HG03520 (cell line): ENCODE measurements around the gene KNDC1.
"Not testable (repeated sequence)": the region's sequence is repeated elsewhere in the genome, so short reads cannot be mapped to it uniquely, and the experiment has no call there.

Experiments used
- ATAC-seq: cut with Tn5 transposase; IDR thresholded peaks from one replicate; pipeline ENCODE4 v1.9.1; 2021; ENCODE audit warnings: mild to moderate bottlenecking, moderate library complexity; ENCODE audit not compliant: unreplicated experiment

Gene KNDC1

GRCh38 chr10:133217800-133218589 is 58.0 kb downstream of the KNDC1 start:
- ATAC-seq, result no peak

- no peak for ATAC-seq
Measured at GRCh38 chr10:133218891-133219290, 58.9 kb downstream of the KNDC1 start.

GRCh38 chr10:133219782-133220181 is 59.8 kb downstream of the KNDC1 start:
- ATAC-seq, result no peak

- no peak for ATAC-seq
Measured at GRCh38 chr10:133221331-133221730, 61.3 kb downstream of the KNDC1 start.

GRCh38 chr10:133221756-133222155 is 61.7 kb downstream of the KNDC1 start:
- not testable (repeated sequence) for ATAC-seq

- no peak for ATAC-seq
Measured at GRCh38 chr10:133224076-133224475, 64.1 kb downstream of the KNDC1 start.

GRCh38 chr10:133224756-133225372 is 64.8 kb downstream of the KNDC1 start:
- no peak for ATAC-seq

GRCh38 chr10:133225707-133226191 is 65.7 kb downstream of the KNDC1 start:
- ATAC-seq, result no peak

GRCh38 chr10:133226251-133226808 is 66.3 kb downstream of the KNDC1 start:
- no peak for ATAC-seq

- no peak for ATAC-seq
Measured at GRCh38 chr10:133227256-133227655, 67.2 kb downstream of the KNDC1 start.

- ATAC-seq, result no peak
Measured at GRCh38 chr10:133229265-133230043, 69.4 kb downstream of the KNDC1 start.

- ATAC-seq, result no peak
Measured at GRCh38 chr10:133230044-133230361, 70.0 kb downstream of the KNDC1 start, which contains the start of gene UTF1. UTF1 (plus strand) TSS chr10:133230217; CDS start chr10:133230289, 72 bp downstream.

GRCh38 chr10:133230387-133231195 is 70.6 kb downstream of the KNDC1 start:
- no peak for ATAC-seq

GRCh38 chr10:133231244-133231945 is 71.4 kb downstream of the KNDC1 start:
- no peak for ATAC-seq

GRCh38 chr10:133231946-133232574 is 72.0 kb downstream of the KNDC1 start:
- ATAC-seq, result no peak

- ATAC-seq, result not testable (repeated sequence)
Measured at GRCh38 chr10:133234796-133235195, 74.8 kb downstream of the KNDC1 start.

GRCh38 chr10:133235265-133235855 is 75.3 kb downstream of the KNDC1 start:
- ATAC-seq, result no peak

GRCh38 chr10:133235932-133236331 is 75.9 kb downstream of the KNDC1 start:
- ATAC-seq, result no peak
